Activated CD8-positive, alpha-beta memory T cell treated with anti-CD3 and anti-CD28 coated beads, Interleukin-2, amount 50 U/mL, for 4 hours (primary cell): ENCODE data around the gene MYPOP.
A peak's percentile ranks its signal among the peaks of the same experiment; 100 is the strongest.
"Not testable (repeated sequence)": the region's sequence is repeated elsewhere in the genome, so short reads cannot be mapped to it uniquely, and the experiment has no call there.

Experiments
- DNase-seq: peaks from one replicate; pipeline ENCODE4 v3.0.0-alpha.2; 2020

Gene MYPOP

DNA sequence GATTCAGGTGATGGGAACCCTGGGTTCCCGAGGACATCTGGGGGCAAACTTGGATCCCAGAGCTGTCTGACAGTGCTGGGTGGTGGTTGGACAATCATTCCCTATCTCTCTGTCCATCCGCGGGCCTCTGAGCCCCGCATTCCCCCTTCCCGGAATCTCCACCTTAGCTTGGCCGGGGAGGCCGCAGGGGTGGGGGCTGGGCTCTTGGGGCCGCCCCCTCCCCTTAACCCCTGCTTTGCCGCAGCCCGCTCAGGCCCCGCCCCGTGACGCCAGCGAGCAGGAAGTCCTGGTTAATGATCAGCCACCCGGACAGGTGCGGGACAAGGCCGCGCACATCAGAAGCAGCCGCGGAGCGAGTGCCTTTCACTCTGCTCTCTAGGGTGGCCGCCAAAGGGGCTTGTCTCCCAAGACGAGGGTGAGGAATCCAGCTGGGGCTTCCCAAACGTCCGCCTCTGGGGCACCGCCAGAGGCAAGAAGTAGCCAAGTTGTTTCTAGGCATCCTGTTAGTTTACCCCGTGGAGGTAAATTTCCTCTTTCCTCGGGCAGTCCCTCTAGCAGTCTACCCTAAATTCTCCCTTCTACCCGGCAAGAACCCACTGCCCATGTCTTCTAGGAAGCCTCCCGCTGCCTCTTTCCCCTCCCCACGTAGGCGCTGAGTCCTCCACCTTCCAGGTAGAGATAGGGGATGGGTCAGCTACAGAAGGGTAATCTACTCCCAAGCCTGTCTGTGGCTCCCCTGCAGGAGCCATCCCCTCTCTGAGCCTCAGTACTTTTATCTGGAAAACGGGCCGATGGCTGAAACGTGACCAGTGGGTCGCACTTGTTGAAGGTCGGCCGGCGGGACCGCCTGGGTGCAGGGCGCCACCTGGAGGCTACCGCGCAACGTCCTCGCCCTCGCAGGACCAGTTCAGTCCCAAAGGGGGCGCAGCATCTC is 19.5 kb downstream of the MYPOP start:
- DNase-seq = peak; percentile 81

DNA sequence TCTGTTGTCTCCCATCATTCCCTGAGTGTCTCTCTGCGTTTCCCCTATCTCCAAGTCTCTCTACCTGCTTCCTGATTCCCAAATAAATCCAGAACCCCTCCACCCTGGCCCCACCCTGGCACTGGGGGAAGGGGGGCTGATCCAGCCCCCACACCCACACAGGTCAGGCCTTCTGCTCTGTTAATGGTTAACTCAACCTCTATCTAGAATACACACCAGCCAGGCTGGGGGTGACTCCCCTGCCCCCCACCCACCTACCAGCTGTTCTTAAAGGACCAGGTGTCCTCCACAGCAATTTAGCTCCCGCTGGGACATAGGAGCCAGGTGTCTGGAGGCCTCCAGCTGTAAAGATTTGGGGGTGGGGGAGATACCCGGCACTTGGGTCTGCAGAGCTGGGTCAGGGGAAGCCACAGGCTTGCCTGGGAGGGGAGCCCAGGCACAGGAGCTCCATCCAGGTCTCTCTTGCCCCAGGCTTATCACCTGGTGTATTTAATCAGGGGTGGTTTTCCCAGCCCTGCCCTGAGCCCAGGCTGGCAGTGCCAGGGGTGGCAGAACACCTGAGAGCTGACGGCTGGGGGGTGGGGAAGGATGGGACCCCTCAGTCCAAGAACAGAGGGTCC is 20.4 kb downstream of the MYPOP start:
- DNase-seq = no peak

DNA sequence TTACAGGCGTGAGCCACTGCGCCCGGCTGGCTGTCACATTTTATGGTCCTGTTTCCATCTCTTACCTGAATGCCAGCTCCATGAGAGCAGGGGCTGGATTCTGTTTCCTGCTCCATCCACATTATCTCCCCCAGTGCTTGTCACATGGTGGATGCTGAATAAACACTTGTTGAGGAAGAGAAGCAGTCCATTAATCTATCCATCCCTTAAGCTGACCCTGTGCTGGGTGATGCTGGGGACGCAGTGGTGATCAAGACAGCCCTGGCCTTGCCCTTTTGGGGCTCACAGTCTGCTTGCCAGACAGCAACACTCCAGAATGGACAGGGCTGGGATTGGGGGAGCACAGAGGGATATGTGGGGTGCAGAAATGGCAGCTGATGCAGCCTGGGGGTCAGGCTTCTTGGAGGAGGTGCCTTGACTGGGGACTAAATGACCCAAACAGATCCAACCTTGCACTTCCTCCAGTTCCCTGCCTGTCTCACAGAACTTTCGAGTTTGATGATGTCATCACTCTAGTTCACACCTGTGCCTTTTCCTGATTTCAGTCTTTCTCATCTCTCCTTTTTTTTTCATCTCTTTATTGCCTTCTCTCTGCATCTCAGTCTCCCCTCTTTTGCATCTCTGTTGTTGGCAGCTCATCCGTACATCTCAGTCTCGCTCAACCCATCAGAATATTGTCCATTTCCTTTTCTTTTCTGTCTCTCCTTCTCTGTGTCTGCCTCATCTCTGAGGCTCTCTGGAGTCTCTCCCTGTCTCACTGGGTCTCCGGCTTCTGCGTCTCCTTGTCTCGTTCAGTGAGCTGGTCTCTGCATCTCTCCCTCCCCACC is 21.1 kb downstream of the MYPOP start:
- no peak for DNase-seq

DNA sequence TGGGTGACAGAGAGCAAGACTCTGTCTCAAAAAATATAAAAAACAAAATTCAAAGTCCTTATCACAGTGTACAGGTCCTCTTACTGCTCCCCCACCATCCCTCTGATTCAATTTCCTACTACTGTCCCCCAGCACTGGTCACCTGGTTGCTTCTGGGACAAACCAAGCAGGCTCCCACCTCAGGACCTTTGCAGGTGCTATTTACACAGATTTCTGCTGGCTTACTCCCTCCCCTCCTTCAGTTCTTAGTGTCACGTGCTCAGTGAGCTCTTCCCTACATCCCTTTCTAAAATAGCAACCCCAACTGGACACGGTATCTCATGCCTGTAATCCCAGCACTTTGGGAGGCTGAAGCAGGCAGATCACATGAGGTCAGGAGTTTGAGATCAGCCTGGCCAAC is 22.4 kb downstream of the MYPOP start:
- DNase-seq = no peak

- no peak for DNase-seq
These were observed 23.4 kb downstream of the MYPOP start for GRCh38 chr19:45879055-45879454.

DNA sequence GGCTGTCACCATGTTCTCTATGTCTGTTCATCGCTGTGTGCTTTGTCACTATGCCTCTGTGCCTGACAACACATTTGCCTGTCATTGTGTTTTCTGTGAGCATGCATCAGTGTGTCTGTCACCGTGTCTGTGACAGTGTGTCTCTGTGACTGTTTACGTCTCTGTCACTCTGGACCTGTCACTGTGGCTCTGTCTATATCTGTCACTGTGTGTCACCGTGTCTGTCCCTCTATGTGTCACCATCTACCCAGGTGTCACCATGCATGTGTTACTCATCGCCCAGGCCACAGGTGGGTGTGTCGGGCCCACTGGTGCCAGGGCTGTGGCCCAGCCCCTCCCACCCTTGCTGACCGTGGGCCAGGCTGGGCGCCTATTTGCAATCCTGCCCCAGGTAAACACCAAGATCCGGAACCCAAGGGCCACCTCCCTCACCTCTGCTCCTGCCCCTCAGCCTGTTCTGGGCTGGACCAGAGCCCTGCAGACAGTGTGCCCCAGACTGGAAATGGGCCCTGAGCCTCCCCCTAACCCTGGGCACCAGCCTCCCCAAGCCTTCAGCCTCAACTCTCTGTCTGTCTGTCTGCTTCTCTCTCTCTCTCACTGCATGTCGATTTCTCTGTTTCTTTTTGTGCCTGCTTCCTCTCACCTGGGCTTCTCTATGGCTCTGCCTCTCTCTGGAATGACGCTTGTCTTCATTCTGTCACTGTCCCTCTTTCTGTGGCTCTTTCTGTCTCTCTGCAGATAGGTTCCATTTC is 24.2 kb downstream of the MYPOP start:
- no peak for DNase-seq

DNA sequence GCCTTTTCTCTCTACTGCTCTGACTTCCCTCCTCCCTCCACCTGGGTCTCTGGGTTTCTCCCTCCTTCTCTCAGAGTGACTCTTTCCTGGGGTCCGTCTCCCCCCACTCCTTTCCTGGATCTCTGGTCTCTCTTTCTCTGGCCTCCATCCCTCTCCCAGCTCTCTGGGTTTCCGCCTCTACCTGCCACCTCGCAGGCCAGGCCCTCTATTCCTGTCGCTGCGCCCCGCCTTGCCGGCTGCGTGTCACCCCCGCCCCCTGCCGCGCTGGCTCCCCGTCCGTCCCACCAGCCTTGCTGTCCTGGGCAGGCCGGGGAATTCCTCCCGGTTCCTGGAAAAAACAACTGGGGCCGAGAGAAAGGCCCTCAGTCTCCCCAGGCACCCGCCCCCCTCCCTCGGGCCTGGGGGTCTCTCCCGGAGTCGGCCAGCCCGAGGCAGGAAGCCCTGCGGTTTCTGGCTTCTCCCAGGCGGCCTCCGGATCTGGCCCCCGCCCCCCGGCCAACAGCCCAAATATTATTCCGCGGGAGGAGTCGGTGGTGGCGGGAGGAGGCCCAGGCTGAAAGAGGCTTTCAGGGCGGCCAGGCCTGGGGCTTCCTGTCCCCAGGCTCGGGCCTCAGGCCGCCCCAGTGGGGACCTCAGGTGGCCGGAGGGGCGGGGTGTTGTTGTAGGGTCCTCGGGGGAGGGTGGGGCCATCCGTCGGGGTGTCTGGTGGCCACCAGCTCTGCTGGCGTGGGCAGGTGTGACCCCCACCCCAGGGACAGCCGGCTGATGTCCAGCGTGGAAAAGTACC is 25.8 kb downstream of the MYPOP start:
- no peak for DNase-seq

DNA sequence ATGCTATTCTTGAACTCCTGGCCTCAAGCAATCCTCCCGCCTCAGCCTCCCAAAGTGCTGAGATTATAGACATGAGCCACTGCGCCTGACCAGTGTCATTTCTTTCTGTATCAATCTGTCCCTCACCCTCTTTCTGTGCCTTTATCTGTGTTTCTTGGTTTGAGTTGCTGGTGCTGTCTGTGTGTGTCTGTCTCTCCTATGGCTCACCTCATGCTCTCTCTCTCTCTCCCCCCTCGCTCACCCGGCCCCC is 26.3 kb downstream of the MYPOP start:
- no peak for DNase-seq

DNA sequence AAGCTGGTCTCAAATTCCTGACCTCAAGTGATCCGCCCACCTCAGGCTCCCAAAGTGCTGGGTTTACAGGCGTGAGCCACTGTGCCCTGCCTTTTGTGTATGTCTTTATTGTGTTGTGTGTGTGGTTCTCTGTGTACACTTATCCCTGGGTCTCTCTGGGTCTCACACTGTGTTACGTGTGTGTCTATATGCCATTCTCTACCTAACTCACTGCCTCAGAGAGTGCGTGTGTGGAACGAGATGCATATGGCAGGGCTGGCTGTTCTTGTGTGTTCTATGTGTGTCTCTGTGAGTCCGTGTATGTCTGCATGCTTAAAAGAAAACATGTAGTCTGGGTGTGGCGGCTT is 27.8 kb downstream of the MYPOP start:
- DNase-seq = no peak

DNA sequence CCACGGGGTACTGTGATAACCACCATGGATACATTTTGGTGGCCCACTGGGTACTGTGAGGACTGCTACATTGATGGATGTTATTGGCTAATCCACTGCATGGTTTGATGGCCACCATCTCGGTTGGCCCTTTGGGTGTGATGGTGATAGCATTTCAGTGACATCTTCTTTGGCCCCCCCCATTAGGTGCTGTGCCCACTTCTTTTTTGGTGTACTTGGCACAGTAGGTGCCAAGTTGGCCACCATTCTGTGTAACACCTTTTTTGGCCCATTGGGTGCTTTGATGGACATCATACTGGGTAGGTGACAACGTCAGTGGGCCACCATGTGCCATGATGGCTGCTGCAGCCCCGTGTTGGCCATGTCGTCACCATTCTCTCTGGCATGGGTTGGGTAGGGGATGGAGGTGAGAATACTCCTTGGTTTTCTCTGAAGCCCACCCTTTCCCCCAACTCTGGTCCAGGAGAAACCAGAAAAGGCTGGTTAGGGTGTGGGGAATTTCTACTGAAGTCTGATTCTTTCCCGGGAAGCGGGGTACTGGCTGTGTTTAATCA is 29.1 kb downstream of the MYPOP start:
- DNase-seq = no peak

- DNase-seq = no peak
These were observed 30.1 kb downstream of the MYPOP start for GRCh38 chr19:45872095-45872919.

DNA sequence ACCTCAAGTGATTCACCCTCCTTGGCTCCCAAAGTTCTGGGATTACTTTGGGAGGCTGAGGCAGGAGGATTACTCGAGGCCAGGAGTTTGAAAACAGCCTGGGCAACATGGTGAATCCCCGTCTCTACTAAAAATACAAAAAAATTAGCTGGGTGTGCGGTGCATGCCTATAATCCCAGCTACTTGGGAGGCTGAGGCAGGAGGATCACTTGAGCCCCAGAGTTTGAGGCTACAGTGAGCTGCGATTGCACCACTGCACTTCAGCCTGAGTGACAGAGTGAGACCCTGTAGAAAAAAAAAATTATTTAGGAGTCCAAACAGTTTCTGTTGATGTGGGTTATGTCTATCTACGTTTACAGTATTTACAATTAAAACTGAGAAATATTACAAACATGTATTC is 31.6 kb downstream of the MYPOP start:
- DNase-seq = no peak

DNA sequence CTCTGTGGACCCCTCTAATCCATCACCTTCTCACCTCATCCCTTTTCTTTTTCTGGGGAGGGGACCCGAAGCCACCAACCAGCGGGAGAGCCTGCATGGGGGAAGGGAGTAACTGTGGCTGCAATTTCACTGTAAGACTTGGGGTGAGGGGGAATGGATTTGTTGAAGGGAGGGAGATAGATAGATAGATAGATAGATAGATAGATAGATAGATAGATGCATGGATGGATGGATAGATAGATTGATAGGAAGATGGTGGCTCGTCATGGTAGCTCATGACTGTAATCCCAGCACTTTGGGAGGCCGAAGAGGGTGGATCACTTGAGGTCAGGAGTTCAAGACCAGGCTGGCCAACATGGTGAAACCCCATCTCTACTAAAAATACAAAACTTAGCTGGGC is 35.2 kb downstream of the MYPOP start:
- DNase-seq = not testable (repeated sequence)

GRCh38 chr19:45866400-45867176 is 35.8 kb downstream of the MYPOP start:
- DNase-seq = no peak

- DNase-seq = no peak
These were observed 37.0 kb downstream of the MYPOP start for GRCh38 chr19:45865269-45865948.

DNA sequence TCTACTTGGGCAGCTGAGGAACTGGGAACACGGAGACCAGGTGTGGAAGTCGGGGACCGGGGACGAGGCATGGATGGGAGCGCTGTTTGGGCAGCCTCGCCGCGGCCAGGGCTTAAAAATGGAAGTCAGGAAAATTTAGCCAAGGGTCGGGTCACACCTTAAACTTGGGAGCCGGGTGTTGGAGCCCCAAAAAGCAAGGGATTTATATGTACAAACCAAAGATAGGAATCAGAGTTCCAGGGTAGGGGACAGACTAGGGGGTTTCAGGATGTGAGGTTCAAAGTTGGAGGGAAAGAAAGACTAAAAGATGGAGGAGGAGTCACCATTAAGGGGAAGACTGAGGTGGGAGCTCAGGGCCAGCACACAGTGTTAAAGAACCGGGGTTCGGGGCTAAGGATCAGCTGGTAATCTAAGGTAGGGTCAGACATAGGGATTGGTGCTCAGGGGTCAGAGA is 37.8 kb downstream of the MYPOP start:
- DNase-seq = no peak

DNA sequence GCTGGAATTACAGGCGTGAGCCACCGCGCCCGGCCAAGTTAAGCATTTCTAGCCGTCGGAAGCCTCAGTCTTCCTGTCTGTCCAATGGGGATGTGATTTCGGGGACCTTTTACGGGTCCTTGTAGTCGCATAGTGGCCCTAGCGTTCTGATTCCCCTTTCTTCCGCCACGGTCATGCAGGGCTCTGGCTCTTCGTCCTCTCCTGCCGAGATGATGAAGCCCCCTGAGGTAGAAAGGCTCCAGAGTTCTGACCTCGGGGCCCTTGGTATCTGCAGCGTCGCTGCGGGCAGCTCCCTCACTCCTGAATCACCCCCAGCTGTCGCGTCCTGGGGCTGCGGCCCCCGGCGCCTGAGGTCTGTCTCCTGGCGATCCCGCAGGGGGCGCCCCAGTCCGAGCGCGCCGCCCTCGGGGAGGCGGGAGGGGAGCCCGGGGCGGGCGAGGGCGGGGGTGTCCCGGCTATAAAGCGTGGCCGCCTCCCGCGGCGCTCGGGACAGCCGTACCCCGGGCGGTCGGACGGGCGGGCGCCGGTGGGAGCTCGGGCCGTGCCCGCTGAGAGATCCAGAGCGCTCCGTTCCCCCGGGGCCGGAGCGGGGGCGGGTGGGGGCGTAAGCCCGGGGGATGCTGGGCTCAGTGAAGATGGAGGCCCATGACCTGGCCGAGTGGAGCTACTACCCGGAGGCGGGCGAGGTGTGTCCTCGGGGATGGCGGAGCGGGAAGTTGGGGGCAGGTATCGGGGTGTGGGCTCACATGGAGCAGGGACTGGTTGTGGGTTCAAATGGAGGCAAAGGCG is 38.4 kb downstream of the MYPOP start, which contains the start of gene FOXA3:
Gene FOXA3, plus strand, starts transcription at position 487 of the 789 bp plus-strand sequence. Its CDS starts 131 bp downstream, at position 618.
- DNase-seq = peak; percentile 57

DNA sequence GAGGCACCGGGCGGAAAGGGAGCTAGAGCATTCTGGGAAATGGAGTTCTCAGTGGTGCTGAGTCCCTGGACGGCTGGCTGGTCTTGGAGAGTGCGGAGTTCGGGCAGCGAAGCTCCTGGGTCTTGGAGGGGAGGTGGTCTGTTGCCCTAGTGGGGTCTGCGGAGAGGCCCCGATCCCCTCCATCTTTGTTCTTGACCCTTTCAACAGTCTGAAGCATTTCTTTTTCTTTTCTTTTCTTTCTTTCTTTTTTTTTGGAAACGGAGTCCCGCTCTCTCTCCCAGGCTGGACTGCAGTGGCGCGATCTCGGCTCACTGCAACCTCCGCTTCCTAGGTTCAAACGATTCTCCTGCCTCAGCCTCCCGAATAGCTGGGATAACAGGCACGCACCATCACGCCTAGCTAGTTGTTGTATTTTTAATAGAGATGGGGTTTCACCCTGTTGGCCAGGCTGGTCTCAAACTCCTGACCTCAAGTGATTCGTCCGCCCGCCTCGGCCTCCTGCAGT is 39.0 kb downstream of the MYPOP start:
- DNase-seq = no peak
